Measurements from ENCODE around the gene EFL1.
"Not testable (repeated sequence)": the region's sequence is repeated elsewhere in the genome, so short reads cannot be mapped to it uniquely, and the experiment has no call there.

EFL1 gene

GRCh38 chr15:82195818-82196217, 66.7 kb downstream of the EFL1 start:
- DNase-seq = not testable (repeated sequence)

DNA sequence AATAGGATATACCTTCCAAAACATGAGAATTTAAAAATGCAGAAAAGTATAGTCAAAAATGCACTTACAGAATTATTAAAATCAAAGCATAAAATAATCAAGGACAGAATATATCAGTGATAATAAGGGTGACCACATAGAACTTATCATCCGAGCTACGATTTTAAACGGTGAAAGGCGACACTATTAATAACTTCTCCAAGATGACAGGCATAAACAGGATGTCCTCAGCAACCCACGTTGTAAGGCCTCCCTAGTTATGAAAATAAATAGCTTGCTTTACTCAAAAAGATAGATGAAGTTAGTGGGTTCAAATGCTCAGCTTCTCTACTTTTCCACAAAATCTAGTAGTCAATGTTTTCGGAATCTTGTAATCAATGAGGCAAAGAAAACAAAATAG, 68.0 kb downstream of the EFL1 start:
- DNase-seq = not testable (repeated sequence)

- not testable (repeated sequence) for DNase-seq
These were observed 69.1 kb downstream of the EFL1 start for GRCh38 chr15:82193435-82193834.

- DNase-seq = not testable (repeated sequence)
These were observed 70.1 kb downstream of the EFL1 start for GRCh38 chr15:82192394-82192793.

- DNase-seq = no peak
These were observed 75.7 kb downstream of the EFL1 start for GRCh38 chr15:82186719-82187406.

- DNase-seq = no peak
These were observed 76.4 kb downstream of the EFL1 start for GRCh38 chr15:82186161-82186560.

DNA sequence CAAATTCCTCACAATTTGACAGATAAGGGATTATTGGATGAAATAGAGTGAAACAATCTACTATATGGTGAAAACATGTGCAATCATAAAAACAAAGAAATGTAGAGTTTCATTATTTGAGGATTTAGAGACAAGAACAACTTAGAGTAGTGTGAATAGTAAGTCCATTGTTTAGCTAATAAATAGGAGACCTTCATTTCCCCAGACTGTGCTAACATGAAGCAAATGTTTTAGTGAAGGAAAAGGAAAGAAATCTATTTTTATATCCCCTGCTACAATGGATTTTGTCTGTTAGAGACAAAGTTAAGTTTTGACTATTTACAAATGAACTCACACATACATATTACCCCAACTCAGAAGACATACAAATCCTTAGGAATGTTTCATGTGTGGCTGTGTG, 77.8 kb downstream of the EFL1 start:
- no peak for DNase-seq

GRCh38 chr15:82184355-82184754, 78.2 kb downstream of the EFL1 start:
- peak; percentile 81 for DNase-seq

DNA sequence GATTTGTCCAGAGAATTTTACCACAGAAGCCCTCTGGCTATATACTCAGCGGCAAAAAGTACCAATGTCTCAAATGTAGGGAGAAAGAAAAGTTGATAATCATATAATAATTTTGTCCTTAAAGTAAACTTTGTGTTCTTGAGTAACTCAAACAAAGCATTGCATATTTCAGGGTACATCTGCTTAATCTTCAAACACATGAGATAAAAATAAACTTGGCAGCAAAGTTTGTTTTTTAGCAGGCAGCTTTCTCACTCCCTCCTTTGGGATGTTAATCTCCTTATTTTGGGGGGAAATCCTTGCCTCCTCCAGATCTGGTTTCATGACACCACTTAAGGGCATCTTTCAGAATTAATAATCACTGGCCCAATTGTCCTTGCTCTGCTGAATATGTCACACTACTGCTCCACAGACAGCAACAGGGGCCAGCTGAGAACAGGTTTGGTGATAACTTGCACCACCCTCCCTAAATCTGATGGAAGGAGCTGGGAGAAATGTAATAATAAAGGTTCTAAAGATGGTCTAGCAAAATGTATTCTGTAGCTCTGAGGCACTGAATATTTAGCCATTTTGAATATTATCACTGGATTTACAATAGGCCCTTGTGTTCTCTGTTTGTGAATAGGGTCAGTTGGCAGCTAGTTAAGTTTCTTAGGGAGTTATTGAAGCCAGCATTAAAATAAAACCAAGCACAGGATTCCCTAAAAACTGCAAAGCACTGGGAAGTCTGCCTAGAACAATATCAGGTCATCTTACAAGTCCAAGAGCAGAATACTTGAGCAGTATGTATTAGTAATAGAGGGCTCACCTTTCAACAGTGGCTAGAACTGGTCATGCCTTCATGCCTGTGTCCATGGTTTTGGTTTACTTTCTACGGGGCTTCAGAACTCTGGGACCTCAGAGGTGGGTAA, 79.2 kb downstream of the EFL1 start:
- no peak for DNase-seq

DNA sequence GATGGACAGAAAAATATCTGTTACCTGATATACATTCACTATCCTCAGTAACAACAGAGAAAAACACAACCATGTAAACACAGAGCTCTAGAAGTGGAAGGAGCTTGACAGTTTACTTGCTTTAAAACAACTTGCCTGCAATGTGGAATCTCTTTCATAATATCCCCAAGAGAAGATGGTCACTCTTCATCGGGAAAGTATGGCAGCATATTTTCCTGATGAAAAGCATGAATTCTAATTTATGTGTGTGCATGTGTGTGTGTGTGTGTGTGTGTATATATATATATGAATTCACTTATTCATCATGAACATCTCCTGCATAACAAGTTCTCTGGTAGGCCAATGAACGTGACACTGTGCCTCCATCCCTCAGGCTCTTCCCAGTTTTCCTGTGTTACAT, 81.2 kb downstream of the EFL1 start:
- no peak for DNase-seq

DNA sequence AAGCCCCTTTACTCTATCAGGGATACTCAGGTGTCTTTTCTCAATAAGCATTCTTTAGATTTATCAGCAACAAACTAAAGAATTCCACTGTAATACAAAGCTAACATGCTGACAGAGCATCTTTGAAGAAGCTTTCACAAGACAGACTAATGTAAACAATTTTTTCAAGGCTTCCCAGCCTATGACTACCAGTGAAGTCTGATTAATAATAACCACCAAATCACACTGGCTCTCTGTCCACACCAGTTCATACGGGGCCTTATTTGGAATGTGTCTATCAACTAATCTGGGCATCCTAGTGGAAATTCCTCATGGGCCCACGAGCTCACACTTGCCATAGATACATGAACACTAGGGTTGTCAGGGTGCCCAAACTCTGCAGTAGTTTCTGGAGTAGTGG, 84.5 kb downstream of the EFL1 start:
- DNase-seq = no peak

DNA sequence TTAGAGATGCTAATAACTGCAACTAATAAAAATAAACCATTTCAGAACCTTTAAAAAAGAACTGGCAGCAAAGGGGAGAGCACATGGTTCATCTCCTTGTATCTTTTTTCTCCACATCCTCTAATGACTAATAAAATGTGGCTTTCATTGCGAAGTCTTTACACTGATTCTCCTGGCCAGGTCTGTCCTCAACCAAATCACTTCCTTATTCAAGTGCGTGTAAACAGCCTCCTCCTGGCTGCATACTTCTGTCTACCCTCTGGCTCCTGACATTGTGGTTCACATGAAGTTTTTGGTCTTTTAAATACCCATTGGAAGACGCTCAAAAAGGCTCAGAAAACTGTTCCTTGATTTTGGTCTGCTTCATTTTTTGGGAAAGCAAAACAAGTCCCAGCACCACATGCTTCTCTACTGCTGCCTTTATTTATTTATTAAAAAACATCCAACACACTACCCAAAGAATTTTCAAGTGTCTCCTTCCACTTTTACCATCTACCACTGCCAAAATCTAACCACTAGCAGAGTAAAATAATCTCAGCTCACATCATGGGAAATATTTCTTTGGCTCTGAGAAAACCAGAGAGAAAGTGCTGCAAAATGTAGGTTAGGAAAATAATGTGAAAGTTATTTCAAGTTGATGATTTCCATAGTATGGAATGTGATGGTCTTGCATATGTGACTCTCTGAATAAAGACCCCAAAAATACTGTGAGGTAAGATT, 85.1 kb downstream of the EFL1 start:
- no peak for DNase-seq

- no peak for DNase-seq
These were observed 86.0 kb downstream of the EFL1 start for GRCh38 chr15:82176542-82176941.

DNA sequence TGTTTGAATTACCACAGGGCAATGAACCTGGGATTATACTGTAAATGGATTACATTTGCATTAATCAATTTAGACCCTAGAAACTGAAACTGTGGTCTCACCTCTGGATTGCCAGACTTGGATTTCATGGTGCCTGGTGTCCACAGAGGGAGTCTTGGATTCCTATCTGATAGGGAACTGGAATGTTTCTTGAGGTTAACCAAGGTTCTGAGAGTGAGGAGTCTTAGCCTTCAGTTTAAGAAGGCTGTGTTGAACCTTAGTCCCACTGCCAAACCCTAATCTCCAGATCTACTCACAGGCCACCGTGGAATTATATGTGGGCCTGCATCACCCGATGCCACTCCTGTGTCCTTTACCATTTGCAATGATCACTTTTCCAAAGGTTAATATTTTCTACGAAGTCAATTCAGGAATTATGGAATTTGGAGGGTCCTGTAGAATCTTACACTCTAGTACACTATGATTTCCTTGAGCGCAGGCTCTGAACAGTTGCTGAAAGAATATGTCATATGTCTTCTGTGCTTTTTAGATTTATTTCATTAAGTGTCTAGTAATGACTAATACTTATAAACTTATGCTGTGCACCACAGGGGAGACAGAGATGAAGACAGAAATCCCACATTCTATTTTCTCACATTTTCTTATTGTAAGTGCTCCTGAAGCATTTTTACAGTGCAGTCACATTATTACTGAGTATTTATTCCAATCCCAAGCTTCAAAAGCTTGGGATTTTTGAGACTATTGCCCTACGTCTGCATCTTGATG, 87.9 kb downstream of the EFL1 start:
- no peak for DNase-seq

- no peak for DNase-seq
These were observed 89.4 kb downstream of the EFL1 start for GRCh38 chr15:82173108-82173507.

GRCh38 chr15:82172506-82172905, 90.0 kb downstream of the EFL1 start:
- no peak for DNase-seq

GRCh38 chr15:82168757-82169156, 93.8 kb downstream of the EFL1 start:
- no peak for DNase-seq

GRCh38 chr15:82168296-82168695, 94.2 kb downstream of the EFL1 start:
- DNase-seq = no peak

- DNase-seq = peak; percentile 35
These were observed 96.6 kb downstream of the EFL1 start for GRCh38 chr15:82165948-82166376.

DNA sequence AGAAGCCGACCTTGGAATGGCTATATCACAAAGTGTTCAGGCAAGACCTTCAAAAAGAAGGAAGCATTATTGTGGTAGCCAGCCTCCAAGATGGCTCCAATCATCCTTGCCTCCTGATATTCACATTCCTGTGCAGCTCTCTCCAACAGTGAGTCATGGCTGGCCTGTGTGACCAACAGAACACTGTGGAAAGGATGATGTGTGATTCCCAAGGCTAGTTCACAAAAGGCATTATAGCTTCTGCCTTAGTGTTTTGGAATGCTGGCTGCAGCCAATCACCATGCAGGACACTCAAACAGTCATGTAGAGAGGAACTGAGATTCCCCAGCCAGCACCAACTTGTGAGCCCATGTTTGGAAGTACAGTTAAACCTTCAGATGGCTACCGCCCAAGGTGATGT, 102.6 kb downstream of the EFL1 start:
- no peak for DNase-seq

- DNase-seq = no peak
These were observed 103.7 kb downstream of the EFL1 start for GRCh38 chr15:82158811-82159210.

GRCh38 chr15:82150645-82151044, 111.9 kb downstream of the EFL1 start:
- no peak for DNase-seq

- no peak for DNase-seq
These were observed 115.5 kb downstream of the EFL1 start for GRCh38 chr15:82146990-82147461.
